ENCODE measurements around the gene DPP6. TPM values are rescaled to one million over a fixed set of nuclear protein-coding genes. Genes with fewer than 3 reads are reported as not detected.

DPP6 gene
- total RNA-seq, 1 donor from 2014 or later: 0.48 TPM

DNA sequence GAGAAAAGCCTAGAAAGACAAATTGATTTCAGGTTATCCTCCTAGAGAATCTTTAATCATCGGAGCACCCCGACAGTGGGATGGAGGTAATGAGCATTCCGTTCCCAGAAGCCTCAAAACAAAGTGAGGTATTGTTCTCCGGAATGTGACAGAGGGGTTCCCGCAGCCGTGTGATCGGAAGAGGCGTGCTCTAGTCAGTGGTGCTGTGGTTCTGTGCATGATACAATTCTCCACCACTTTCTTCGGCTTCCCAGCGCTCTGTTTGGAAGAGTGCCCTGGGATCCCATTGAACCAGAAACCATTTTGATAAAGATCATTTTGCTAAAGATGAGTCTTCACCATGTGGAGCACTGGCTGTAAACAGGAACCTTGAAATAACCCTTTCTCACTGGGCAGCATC is 516.1 kb downstream of the DPP6 start:
- no peaks in the 10 kb centered on the region for H3K27me3 Mint-ChIP-seq (ENCODE audit: low read depth, unreplicated experiment)
- no peak overlapping the region for H3K4me2 ChIP-seq (ENCODE audit: low read length)
- no peak overlapping the region for H3K27ac Mint-ChIP-seq (ENCODE audit: unreplicated experiment)
- no peaks in the 10 kb centered on the region for H3K9me3 Mint-ChIP-seq (ENCODE audit: unreplicated experiment)
- no peaks in the 10 kb centered on the region for H3K79me2 ChIP-seq (ENCODE audit: insufficient read depth, low read length)
- H3K36me3 ChIP-seq (ENCODE audit: insufficient read depth, low read length): no peaks in the 10 kb centered on the region
- no peak overlapping the region for H3K27ac ChIP-seq (ENCODE audit: low read depth, low read length)
- TF ChIP-seq EZH2 (IDR thresholded peaks at IDR 0.05; ENCODE audit: insufficient read depth, low read length): no peak
- no peak for TF ChIP-seq CTCF (IDR thresholded peaks at IDR 0.05; ENCODE audit: insufficient read depth, low read depth, low read length)
- no peaks in the 10 kb centered on the region for H3K9me3 ChIP-seq (ENCODE audit: insufficient read depth, low read depth, low read length)
- H3K36me3 Mint-ChIP-seq (ENCODE audit: low read depth, unreplicated experiment): no peaks in the 10 kb centered on the region
- H3K9ac ChIP-seq (ENCODE audit: low read length): no peak overlapping the region
- H3K4me3 Mint-ChIP-seq (ENCODE audit: unreplicated experiment): no peak overlapping the region
- H3K4me3 ChIP-seq (ENCODE audit: insufficient read depth, low read depth, low read length): no peak overlapping the region
- FAIRE-seq: no peak
- peak; percentile 38 for DNase-seq (ENCODE audit: low read depth)
- H4K20me1 ChIP-seq (ENCODE audit: insufficient read depth, low read length): no peaks in the 10 kb centered on the region
- no peak overlapping the region for H2AFZ ChIP-seq (ENCODE audit: low read depth, low read length)
- no peaks in the 10 kb centered on the region for H3K4me1 ChIP-seq (ENCODE audit: insufficient read depth, low read length)
- H3K4me1 Mint-ChIP-seq (ENCODE audit: low read depth, unreplicated experiment): no peaks in the 10 kb centered on the region
- no peaks in the 10 kb centered on the region for H3K27me3 ChIP-seq (ENCODE audit: insufficient read depth, low read length)

DNA sequence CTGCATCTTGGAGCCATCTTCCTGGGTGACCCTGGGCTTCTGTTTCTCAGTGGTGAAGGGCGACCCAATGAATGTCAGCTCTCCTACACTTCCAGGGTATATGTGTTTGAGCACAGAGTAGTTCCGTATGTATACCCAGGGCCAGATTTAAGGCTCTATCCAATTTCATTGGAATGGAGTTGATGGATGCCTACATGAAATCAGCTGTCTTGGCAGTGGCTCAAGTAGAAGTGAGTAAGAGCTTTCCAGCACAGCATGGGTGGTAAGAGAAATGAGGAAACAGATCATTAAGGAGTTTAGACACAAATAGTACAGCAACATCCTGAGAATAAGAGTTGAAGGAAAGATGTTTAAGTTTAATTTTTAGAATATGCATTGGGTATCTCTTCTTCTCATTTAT is 517.7 kb downstream of the DPP6 start:
- Mint-ChIP-seq H3K4me3 (ENCODE audit: unreplicated experiment) (no peak overlapping the region), H3K27me3 (ENCODE audit: low read depth, unreplicated experiment) (no peaks in the 10 kb centered on the region), H3K4me1 (ENCODE audit: low read depth, unreplicated experiment) (no peaks in the 10 kb centered on the region), H3K27ac (ENCODE audit: unreplicated experiment) (no peak overlapping the region), H3K9me3 (ENCODE audit: unreplicated experiment) (no peaks in the 10 kb centered on the region), H3K36me3 (ENCODE audit: low read depth, unreplicated experiment) (no peaks in the 10 kb centered on the region)
- Histone ChIP-seq H4K20me1 (ENCODE audit: insufficient read depth, low read length) (no peaks in the 10 kb centered on the region), H3K27me3 (ENCODE audit: insufficient read depth, low read length) (no peaks in the 10 kb centered on the region), H3K9me3 (ENCODE audit: insufficient read depth, low read depth, low read length) (peaks cover 11% of the 10 kb centered on the region), H3K4me3 (ENCODE audit: insufficient read depth, low read depth, low read length) (no peak overlapping the region), H3K9ac (ENCODE audit: low read length) (no peak overlapping the region), H3K4me1 (ENCODE audit: insufficient read depth, low read length) (no peaks in the 10 kb centered on the region), H3K36me3 (ENCODE audit: insufficient read depth, low read length) (no peaks in the 10 kb centered on the region), H3K27ac (ENCODE audit: low read depth, low read length) (no peak overlapping the region), H3K4me2 (ENCODE audit: low read length) (no peak overlapping the region), H3K79me2 (ENCODE audit: insufficient read depth, low read length) (no peaks in the 10 kb centered on the region), H2AFZ (ENCODE audit: low read depth, low read length) (no peak overlapping the region)
- no peak for TF ChIP-seq CTCF (IDR thresholded peaks at IDR 0.05; ENCODE audit: insufficient read depth, low read depth, low read length)
- FAIRE-seq: no peak
- peak; percentile 68 for DNase-seq (ENCODE audit: low read depth)

- no peaks in the 10 kb centered on the region for H3K27me3 ChIP-seq (ENCODE audit: insufficient read depth, low read length)
- no peaks in the 10 kb centered on the region for H3K36me3 ChIP-seq (ENCODE audit: insufficient read depth, low read length)
- no peaks in the 10 kb centered on the region for H3K36me3 Mint-ChIP-seq (ENCODE audit: low read depth, unreplicated experiment)
- H3K79me2 ChIP-seq (ENCODE audit: insufficient read depth, low read length): no peaks in the 10 kb centered on the region
- no peaks in the 10 kb centered on the region for H3K4me1 ChIP-seq (ENCODE audit: insufficient read depth, low read length)
- H3K4me2 ChIP-seq (ENCODE audit: low read length): no peak overlapping the region
- H4K20me1 ChIP-seq (ENCODE audit: insufficient read depth, low read length): no peaks in the 10 kb centered on the region
- H3K27ac ChIP-seq (ENCODE audit: low read depth, low read length): no peak overlapping the region
- no peak overlapping the region for H3K9ac ChIP-seq (ENCODE audit: low read length)
- no peak for TF ChIP-seq EZH2 (IDR thresholded peaks at IDR 0.05; ENCODE audit: insufficient read depth, low read length)
- no peak for TF ChIP-seq CTCF (IDR thresholded peaks at IDR 0.05; ENCODE audit: insufficient read depth, low read depth, low read length)
- FAIRE-seq (no peak), DNase-seq (ENCODE audit: low read depth) (no peak)
- peaks cover 15% of the 10 kb centered on the region for H3K9me3 ChIP-seq (ENCODE audit: insufficient read depth, low read depth, low read length)
- no peak overlapping the region for H3K4me3 ChIP-seq (ENCODE audit: insufficient read depth, low read depth, low read length)
- H3K4me1 Mint-ChIP-seq (ENCODE audit: low read depth, unreplicated experiment): no peaks in the 10 kb centered on the region
- H3K4me3 Mint-ChIP-seq (ENCODE audit: unreplicated experiment): no peak overlapping the region
- H3K9me3 Mint-ChIP-seq (ENCODE audit: unreplicated experiment): peaks cover 1% of the 10 kb centered on the region
- H2AFZ ChIP-seq (ENCODE audit: low read depth, low read length): no peak overlapping the region
- no peak overlapping the region for H3K27ac Mint-ChIP-seq (ENCODE audit: unreplicated experiment)
- peaks cover 1% of the 10 kb centered on the region for H3K27me3 Mint-ChIP-seq (ENCODE audit: low read depth, unreplicated experiment)
Observed at GRCh38 chr7:154571772-154572171, 519.6 kb downstream of the DPP6 start.
